ENCODE measurements around the gene PTPRG.

DNA sequence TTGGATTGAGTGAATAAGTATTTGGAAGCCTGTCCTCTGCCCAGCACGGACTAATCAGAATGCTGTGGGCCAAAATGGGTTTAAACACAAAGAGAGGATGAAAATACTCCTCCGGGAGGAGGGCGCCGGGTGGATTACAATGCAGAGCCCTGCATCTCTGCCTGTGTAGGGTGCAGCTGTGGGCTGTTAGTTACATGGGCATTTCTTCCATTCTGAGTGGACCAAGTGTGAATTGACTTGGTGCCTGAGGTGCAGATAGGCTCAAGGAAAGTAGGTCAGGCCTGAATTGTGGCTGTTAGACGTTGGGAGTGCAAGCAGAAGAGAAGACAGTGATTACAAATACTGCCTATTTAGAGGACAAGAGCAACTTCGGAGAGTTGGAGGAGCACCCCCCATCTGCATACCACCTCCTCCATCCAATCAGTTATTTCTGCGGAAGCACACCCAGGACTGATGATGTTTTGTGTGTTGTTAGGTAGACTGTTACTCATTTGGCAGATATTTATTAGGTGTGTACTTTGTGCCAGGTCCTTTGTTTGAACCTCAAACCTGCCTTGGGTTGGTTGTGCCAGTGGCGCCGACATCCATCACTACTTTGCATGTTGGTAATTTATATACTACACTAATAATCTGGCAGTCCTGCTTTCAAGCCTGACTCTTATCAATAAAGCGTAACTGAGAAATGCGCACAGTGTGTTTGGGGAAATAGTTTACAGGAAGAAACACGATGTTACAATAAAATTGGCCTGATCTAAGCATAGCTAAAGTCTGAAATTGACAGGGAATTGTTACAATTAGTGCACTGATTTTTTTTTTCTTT lies 33.0 kb downstream of the PTPRG start:
- TF ChIP-seq SIN3A (IDR thresholded peaks at IDR 0.05; ENCODE audit: borderline replicate concordance, insufficient read depth, low read length) (no peak), POLR2AphosphoS5 (IDR thresholded peaks at IDR 0.05; ENCODE audit: low read depth, low read length) (no peak)

Measured in PFSK-1 (cell line).